Naive B cell (primary cell): ENCODE results near the gene LLCFC1. TPM values are rescaled to one million over a fixed set of nuclear protein-coding genes. Genes with fewer than 3 reads are reported as not detected.

Source experiments
- ATAC-seq, 2 donors: fragments of 150-1000 bp; cut with Tn5 transposase; 2 replicates each; pipeline ENCODE4 v1.10.0; 2021; ENCODE audit warnings: low read depth in 2 of 2, mild to moderate bottlenecking in 2 of 2, moderate library complexity in 2 of 2
- DNase-seq: peaks from one replicate; pipeline ENCODE4 v3.0.0; 2022
- H3K27ac Mint-ChIP-seq, 6 donors: one replicate each; pipeline ENCODE4 v1.8.0; 2020 to 2022; ENCODE audit warnings: mild to moderate bottlenecking in 6 of 6, mixed read lengths in 6 of 6, moderate library complexity in 5 of 6, inconsistent platforms in 2 of 6
- H3K27me3 Mint-ChIP-seq, 3 donors: one replicate each; pipeline ENCODE4 v1.8.0; 2021 to 2022; ENCODE audit warnings: mixed read lengths in 3 of 3, mild to moderate bottlenecking in 1 of 3
- H3K36me3 Mint-ChIP-seq, 2 donors: one replicate each; pipeline ENCODE4 v1.8.0; 2020 to 2022; ENCODE audit warnings: mixed read lengths in 2 of 2, inconsistent platforms in 1 of 2, mild to moderate bottlenecking in 1 of 2
- H3K4me1 Mint-ChIP-seq, 3 donors: one replicate each; pipeline ENCODE4 v1.8.0; 2020 to 2022; ENCODE audit warnings: mixed read lengths in 3 of 3, inconsistent platforms in 1 of 3, mild to moderate bottlenecking in 1 of 3, moderate library complexity in 1 of 3
- H3K4me3 Mint-ChIP-seq, 8 donors: one replicate each; pipeline ENCODE4 v1.8.0; 2020 to 2022; ENCODE audit warnings: mild to moderate bottlenecking in 8 of 8, mixed read lengths in 8 of 8, moderate library complexity in 8 of 8, inconsistent platforms in 2 of 8
- H3K9me3 Mint-ChIP-seq, 7 donors: one replicate each; pipeline ENCODE4 v1.8.0; 2020 to 2022; ENCODE audit warnings: mixed read lengths in 7 of 7, mild to moderate bottlenecking in 5 of 7, inconsistent platforms in 2 of 7, moderate library complexity in 1 of 7
- polyA plus RNA-seq, 6 donors: library from polyadenylated mRNA; unstranded; fragments of 300-500 nt; fragmentation: Illumina TruSeq; gene quantifications; one replicate each; pipeline ENCODE4 v1.2.3, GENCODE V29; 2021; ENCODE audit warnings: low read depth in 6 of 6

The LLCFC1 gene
- polyA plus RNA-seq, 6 donors from 2014 or later, result not detected

DNA sequence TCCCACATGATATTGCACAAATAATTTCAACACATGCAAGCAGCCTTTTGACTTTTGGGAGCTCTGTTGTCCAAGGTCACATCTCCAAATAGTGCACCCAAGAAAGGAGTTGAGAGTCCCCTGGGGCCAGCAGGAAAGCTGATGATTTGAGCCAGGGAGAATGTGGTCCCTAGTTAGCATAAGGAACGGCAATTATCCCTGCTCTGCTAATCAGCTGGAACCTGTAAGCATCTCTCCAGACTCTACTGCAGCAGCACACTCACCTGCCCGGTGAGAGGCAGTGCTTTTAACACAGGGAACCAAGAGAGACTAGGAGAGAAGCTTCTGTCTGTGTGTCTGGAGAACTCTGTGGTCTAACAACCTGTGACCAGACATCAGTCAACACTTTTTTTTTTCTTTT lies 22.8 kb upstream of the LLCFC1 start:
- peaks cover 13 to 56% (median 31%) of the 10 kb centered on the region in 3 donors for H3K27me3 Mint-ChIP-seq
- H3K36me3 Mint-ChIP-seq, result no peaks in the 10 kb centered on the region
- H3K4me3 Mint-ChIP-seq, result no peak overlapping the region
- no peaks in the 10 kb centered on the region for H3K4me1 Mint-ChIP-seq
- no peaks in the 10 kb centered on the region for H3K9me3 Mint-ChIP-seq
- no peak overlapping the region for H3K27ac Mint-ChIP-seq
- DNase-seq (no peak), ATAC-seq (no peak)

DNA sequence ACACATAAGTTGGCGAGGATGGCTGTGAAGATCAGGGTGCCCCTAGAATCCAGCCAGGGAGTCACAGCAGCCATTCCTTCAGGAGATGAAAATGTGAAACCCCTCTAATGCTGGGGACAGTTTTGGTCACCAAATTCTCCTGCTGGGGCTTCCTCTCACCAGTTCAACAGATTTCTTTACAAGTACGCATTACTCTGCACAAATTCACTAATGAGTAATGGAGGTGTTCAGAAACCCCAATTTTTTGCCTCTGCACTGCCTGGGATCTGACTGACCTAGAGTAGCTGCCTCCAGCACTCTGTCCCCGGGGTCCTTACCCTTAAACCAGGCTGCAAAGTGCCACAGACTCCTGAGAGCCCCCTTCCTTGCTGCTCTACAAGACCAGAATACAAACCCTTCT lies 21.8 kb upstream of the LLCFC1 start:
- H3K9me3 Mint-ChIP-seq, result no peaks in the 10 kb centered on the region
- no peak for DNase-seq
- no peaks in the 10 kb centered on the region for H3K4me1 Mint-ChIP-seq
- no peak overlapping the region for H3K4me3 Mint-ChIP-seq
- H3K36me3 Mint-ChIP-seq, result no peaks in the 10 kb centered on the region
- ATAC-seq, result no peak
- peaks cover 6 to 47% (median 24%) of the 10 kb centered on the region in 3 donors for H3K27me3 Mint-ChIP-seq
- no peak overlapping the region for H3K27ac Mint-ChIP-seq

DNA sequence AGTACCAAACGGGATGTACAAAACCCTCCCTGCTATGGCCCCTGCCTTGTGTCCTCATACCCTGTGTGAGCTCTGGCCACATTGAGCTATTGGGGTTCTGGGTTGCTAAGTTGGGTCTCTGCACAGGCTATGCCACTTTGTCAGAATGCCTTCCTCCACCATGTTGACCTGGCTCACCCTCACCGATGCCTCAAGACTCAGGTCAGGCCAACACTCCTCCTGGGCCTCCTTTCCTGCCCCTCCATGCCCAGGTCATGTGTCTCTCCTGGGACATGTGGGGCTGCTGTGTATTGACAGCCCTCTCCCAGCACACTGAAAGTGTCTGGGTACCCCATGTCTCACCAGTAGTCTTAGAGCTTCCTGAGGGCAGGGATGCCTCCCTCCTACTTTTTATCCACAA lies 20.4 kb upstream of the LLCFC1 start:
- no peaks in the 10 kb centered on the region for H3K9me3 Mint-ChIP-seq
- no peaks in the 10 kb centered on the region for H3K4me1 Mint-ChIP-seq
- H3K36me3 Mint-ChIP-seq, result no peaks in the 10 kb centered on the region
- DNase-seq, result no peak
- peak overlapping the region in 2 of 6 donors; percentile 47 to 85 for H3K27ac Mint-ChIP-seq
- H3K4me3 Mint-ChIP-seq, result no peak overlapping the region
- peaks cover 3 to 39% (median 14%) of the 10 kb centered on the region in 3 donors for H3K27me3 Mint-ChIP-seq
- no peak for ATAC-seq

DNA sequence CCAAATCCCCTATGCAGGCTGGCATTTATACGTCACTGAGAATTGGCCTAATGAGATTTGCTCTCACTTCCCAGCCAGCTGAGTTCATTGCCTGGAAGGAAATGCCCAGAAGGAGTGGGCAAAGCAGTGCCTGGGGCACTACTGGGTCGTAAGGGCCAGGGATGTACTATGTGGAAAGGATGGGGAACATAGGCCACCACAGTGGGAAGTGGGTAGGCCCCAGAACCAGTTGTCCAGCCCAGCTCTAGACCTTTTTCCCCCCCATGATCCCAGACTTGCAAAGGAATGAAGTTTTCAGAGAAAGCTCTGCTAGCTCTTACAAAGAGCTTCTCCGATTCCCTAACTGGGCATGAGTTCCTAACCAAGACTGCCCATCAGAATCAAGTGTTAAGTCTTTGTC lies 19.6 kb upstream of the LLCFC1 start:
- no peak overlapping the region for H3K4me3 Mint-ChIP-seq
- H3K27me3 Mint-ChIP-seq, result peaks cover 0 to 32% (median 7%) of the 10 kb centered on the region in 3 donors
- ATAC-seq, result no peak
- DNase-seq, result no peak
- H3K36me3 Mint-ChIP-seq, result no peaks in the 10 kb centered on the region
- no peak overlapping the region for H3K27ac Mint-ChIP-seq
- no peaks in the 10 kb centered on the region for H3K4me1 Mint-ChIP-seq
- H3K9me3 Mint-ChIP-seq, result no peaks in the 10 kb centered on the region

DNA sequence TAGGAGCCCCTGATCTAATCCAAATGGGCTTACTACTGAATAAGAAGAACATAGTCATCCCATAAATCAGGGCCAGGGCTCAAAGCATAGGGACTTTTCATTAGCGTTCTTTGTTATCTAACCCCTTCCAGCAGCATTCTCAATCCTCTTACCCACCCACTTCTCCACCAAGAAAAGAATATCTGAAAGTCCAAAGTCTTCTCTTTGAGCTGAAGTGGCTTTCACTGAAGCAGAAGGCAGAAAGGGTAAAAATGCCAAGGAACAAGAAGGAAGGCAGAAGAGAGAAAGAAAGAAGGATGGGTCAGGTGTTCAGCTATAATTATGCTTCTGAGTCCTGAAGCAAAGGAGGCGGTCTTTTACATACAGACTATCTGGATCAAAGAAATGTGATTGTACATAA lies 15.9 kb upstream of the LLCFC1 start:
- peak overlapping the region in 1 of 6 donors; percentile 30 for H3K27ac Mint-ChIP-seq
- no peaks in the 10 kb centered on the region for H3K36me3 Mint-ChIP-seq
- peaks cover 0 to 11% (median 0%) of the 10 kb centered on the region in 7 donors for H3K9me3 Mint-ChIP-seq
- ATAC-seq, result no peak
- H3K4me3 Mint-ChIP-seq, result no peak overlapping the region
- peaks cover 24 to 28% (median 25%) of the 10 kb centered on the region in 3 donors for H3K4me1 Mint-ChIP-seq
- H3K27me3 Mint-ChIP-seq, result peaks cover 2 to 14% (median 4%) of the 10 kb centered on the region in 3 donors
- no peak for DNase-seq

DNA sequence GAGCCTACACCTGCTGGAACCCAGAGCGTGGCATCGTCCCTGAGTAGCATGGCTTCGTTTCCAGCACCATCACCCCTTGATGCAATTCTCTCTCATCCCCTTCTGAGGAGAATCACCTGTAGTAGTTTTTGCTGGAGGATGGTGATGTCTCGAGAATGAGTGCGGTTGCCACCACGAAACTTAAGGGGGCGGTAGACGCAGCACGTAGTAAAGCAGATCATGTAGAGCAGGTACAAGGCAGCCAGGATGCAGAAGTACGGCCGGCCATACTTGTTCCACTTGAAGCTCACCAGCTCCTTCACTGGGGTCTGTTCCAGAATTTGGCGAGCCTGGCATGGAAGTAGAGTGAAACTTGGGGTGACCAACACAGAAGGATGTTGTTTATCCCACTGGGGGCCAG lies 13.9 kb upstream of the LLCFC1 start:
- H3K36me3 Mint-ChIP-seq, result no peaks in the 10 kb centered on the region
- DNase-seq, result no peak
- ATAC-seq, result no peak
- peak overlapping the region in 1 of 8 donors; percentile 48 for H3K4me3 Mint-ChIP-seq
- H3K27me3 Mint-ChIP-seq, result peaks cover 0 to 8% (median 4%) of the 10 kb centered on the region in 3 donors
- H3K27ac Mint-ChIP-seq, result no peak overlapping the region
- H3K4me1 Mint-ChIP-seq, result peaks cover 25 to 29% (median 25%) of the 10 kb centered on the region in 3 donors
- peaks cover 0 to 11% (median 0%) of the 10 kb centered on the region in 7 donors for H3K9me3 Mint-ChIP-seq

DNA sequence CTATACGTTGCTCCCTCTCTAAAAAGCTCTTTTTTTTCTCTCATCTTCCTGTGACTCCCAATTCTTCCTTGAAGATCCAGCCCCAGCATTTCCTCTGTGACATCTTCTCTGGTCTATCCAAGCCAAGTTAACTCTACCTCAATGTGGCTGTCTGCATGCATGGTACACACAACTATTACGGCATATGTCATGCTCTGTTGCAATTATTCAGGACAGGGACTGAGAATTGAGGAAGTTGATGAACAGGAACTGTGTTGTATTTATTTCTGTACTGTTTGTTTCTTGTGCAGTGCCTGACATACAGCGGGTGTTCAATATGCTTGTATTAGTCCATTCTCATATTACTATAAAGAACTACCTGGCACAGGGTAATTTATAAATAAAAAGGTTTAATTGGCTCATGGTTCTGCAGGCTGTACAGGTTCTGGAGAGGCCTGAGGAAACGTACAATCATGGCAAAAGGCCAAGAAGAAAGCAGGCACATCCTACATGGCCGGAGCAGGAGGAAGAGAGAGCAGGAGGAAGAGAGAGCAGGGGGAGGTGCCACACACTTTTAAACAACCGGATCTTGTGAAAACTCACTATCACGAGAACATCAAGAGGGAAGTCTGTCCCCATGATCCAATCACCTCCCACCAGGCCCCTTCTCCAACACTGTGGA lies 12.1 kb upstream of the LLCFC1 start:
- Mint-ChIP-seq H3K27ac (peak overlapping the region; percentile 1 to 77 (median 28)), H3K4me3 (peak overlapping the region in 6 of 8 donors; percentile 43 to 85 (median 67)), H3K4me1 (peaks cover 25 to 30% (median 25%) of the 10 kb centered on the region in 3 donors), H3K9me3 (peaks cover 0 to 11% (median 0%) of the 10 kb centered on the region in 7 donors), H3K27me3 (peaks cover 0 to 4% (median 0%) of the 10 kb centered on the region in 3 donors), H3K36me3 (no peaks in the 10 kb centered on the region)
- ATAC-seq (peak; percentile 96 to 97), DNase-seq (peak; percentile 33)

DNA sequence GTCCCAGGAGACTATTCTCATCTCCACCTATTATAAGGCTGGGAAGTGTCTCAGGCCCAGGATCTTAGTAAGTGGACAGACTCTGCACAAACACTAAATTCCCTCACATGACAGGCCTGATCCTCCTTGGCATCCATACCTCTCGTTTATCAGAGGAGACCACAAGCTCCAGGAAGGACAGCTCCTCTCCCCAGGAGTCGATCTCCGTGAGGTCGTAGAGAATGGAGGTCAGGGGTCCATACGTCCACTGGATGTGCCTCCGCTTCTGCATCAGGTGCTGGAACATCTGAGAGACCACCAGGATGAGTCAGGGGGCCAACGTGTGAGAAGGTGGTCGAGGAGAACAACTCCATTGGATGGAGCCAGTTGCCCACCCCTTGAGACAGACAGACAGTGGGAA lies 11.3 kb upstream of the LLCFC1 start:
- ATAC-seq (no peak), DNase-seq (no peak)
- Mint-ChIP-seq H3K36me3 (no peaks in the 10 kb centered on the region), H3K4me3 (peak overlapping the region in 3 of 8 donors; percentile 43 to 85 (median 58)), H3K27me3 (peaks cover 3 to 4% (median 4%) of the 10 kb centered on the region in 3 donors), H3K4me1 (peaks cover 25 to 30% (median 25%) of the 10 kb centered on the region in 3 donors), H3K9me3 (peaks cover 0 to 11% (median 0%) of the 10 kb centered on the region in 7 donors), H3K27ac (peak overlapping the region in 3 of 6 donors; percentile 24 to 89 (median 32))

DNA sequence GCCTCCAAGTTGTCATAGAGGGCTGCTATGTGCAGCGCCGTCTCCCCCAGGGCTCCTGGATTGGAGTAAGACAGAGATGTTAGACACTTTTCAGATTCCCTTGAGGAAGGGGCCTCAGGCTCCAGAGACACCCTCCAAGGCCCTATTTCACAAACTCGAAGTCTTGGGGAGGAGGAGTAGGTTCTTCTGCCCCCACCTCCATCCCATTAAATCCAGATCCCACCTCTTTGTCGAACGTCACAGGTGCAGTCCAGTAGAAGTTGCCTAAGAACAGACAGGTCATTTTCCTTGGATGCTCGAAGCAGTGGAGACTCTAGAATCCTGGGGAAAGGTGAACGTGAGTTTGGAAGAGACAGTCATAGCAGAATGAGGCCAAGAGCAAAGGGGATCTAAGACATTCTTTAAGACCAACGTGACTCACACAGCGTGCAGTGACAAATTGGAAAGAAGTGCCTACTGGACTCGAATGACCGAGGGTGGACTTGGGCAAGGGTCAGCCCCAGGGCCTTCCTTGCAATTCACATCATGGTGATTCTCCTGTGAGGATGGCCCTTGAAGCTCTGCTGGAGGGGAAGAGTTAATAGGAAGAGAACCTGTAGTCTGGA lies 9.1 kb upstream of the LLCFC1 start:
- H3K9me3 Mint-ChIP-seq, result peaks cover 0 to 11% (median 0%) of the 10 kb centered on the region in 7 donors
- no peaks in the 10 kb centered on the region for H3K36me3 Mint-ChIP-seq
- peaks cover 25 to 30% (median 25%) of the 10 kb centered on the region in 3 donors for H3K4me1 Mint-ChIP-seq
- no peak overlapping the region for H3K4me3 Mint-ChIP-seq
- ATAC-seq (no peak), DNase-seq (no peak)
- peak overlapping the region in 2 of 6 donors; percentile 16 to 22 for H3K27ac Mint-ChIP-seq
- peaks cover 4 to 13% (median 11%) of the 10 kb centered on the region in 3 donors for H3K27me3 Mint-ChIP-seq

DNA sequence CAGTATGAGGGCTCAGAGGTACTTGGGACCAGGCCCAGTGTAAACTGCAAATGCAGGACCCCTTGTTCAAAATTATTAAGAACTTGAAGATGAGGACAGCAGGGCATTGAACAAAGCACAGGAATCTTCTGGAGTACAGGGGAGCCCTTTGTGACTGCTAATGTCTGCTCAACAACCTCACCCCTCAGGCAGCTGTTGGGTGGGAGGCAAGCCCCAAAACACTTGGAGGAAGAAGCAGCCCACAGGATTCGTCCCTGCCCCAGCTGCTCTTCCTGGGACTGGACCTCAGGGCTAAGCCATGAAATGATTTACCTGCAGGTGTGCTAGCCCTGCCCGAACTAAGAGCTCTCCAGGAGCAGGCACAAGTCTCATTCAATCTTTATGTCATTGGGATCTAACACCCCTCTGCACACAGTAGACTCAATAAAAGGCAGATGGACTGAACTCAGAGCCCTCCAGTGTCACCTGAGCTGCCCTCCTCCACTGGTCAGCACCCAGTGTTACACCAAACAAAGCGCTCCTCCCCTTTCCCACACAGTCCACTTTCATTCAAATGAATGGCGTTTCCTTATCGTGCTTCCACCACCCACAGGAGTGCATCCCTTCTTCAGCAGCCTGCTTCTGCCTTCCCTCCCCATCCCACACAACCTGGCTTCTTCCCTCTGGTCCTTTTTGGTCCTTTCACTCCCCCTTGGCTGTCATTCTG lies 6.7 kb upstream of the LLCFC1 start:
- H3K4me1 Mint-ChIP-seq, result peaks cover 9 to 10% (median 10%) of the 10 kb centered on the region in 3 donors

DNA sequence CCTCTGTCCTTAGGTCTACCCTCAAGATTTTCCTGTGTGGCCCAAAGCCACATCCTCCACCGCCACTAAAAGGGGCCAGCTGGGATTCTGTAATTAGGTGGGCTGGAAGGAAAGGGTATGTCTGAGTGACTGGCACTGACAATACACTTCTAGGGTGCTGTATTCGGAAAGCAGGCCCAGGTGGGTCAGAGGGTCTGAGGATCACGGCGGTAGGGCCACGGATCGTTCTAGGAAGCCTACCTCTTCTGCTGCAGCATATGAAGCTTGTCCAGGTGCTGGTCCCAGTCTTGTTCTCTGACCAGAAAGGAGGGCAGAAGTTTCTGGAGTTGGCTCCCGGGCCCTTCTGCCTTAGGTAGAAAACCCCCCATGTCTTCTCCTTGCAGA lies 6.2 kb upstream of the LLCFC1 start:
- Mint-ChIP-seq H3K9me3 (no peaks in the 10 kb centered on the region), H3K27ac (peak overlapping the region in 1 of 6 donors; percentile 18), H3K27me3 (peaks cover 0 to 22% (median 16%) of the 10 kb centered on the region in 3 donors), H3K4me1 (peaks cover 4 to 5% (median 4%) of the 10 kb centered on the region in 3 donors), H3K4me3 (no peak overlapping the region), H3K36me3 (peaks cover 0 to 4% of the 10 kb centered on the region in 2 donors)
- no peak for DNase-seq
- no peak for ATAC-seq

More for the DNA sequence above, 6.7 kb upstream of the LLCFC1 start:
- Mint-ChIP-seq H3K36me3 (peaks cover 0 to 4% of the 10 kb centered on the region in 2 donors), H3K27me3 (peaks cover 0 to 22% (median 16%) of the 10 kb centered on the region in 3 donors), H3K9me3 (peaks cover 0 to 2% (median 0%) of the 10 kb centered on the region in 7 donors), H3K27ac (peak overlapping the region in 1 of 6 donors; percentile 18), H3K4me3 (no peak overlapping the region)
- ATAC-seq (no peak), DNase-seq (no peak)

DNA sequence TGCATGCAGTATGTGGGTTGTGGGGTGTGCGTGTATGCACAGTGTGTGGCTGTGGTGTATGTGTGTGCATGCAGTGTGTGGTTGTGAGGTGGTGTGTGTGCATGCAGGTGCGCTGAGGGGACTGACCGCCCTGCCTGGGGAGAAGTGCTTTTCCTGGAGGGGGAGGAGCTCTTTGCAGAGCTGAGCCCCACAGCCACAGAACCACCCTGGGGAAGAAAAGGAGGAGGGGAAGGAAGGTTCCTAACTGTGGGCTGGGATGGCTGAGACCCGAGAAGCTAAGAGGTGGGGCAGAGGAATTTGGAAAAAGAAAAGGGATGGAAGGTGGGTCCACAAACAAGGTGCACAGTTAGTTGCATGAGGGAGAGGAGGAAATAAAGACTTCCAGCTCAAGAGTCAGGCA lies 5.7 kb upstream of the LLCFC1 start, which contains the start of gene TRPV5:
TRPV5 (minus strand) TSS at position 123 of the 400 bp plus-strand sequence. CDS start 287 bp downstream, outside the sequence.
- H3K27me3 Mint-ChIP-seq, result peaks cover 0 to 22% (median 16%) of the 10 kb centered on the region in 3 donors
- H3K27ac Mint-ChIP-seq, result peak within 1 kb of the TSS in 1 of 6 donors; percentile 32
- ATAC-seq, result no peak
- H3K9me3 Mint-ChIP-seq, result no peaks in the 10 kb centered on the region
- H3K4me3 Mint-ChIP-seq, result peak within 1 kb of the TSS in 1 of 8 donors; percentile 42
- peaks cover 0 to 2% (median under 1%) of the 10 kb centered on the region in 3 donors for H3K4me1 Mint-ChIP-seq
- peaks cover 0 to 4% of the 10 kb centered on the region in 2 donors for H3K36me3 Mint-ChIP-seq
- no peak for DNase-seq

DNA sequence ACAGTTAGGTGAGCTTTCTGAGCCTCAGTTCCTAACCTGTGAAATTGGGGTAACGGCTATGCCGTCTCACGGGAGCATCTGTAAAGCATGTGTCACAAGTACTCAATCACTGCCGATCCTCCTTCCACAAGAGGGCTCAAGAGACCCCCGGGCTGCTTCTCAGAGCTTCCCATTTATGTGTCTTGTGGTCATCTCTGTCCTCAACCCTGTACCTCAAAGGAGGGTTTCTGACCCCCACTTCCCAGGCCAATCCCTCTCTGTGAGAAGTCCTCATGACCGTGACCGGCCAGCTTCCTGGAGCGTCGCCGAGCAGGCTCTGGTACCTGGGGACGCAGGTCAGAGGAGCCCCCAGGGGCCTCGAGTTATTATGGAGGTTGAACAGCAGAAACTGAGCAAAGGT lies 5.2 kb upstream of the LLCFC1 start:
- no peaks in the 10 kb centered on the region for H3K9me3 Mint-ChIP-seq
- peaks cover 0 to 22% (median 16%) of the 10 kb centered on the region in 3 donors for H3K27me3 Mint-ChIP-seq
- peaks cover 0 to 4% (median 2%) of the 10 kb centered on the region in 3 donors for H3K4me1 Mint-ChIP-seq
- ATAC-seq (no peak), DNase-seq (no peak)
- H3K27ac Mint-ChIP-seq, result peak overlapping the region in 1 of 6 donors; percentile 32
- no peak overlapping the region for H3K4me3 Mint-ChIP-seq
- H3K36me3 Mint-ChIP-seq, result peaks cover 0 to 4% of the 10 kb centered on the region in 2 donors
